ENCODE measurements around the gene VENTX.

- TF ChIP-seq CTCF (IDR thresholded peaks at IDR 0.05) = no peak
- TF ChIP-seq POLR2AphosphoS5 (IDR thresholded peaks at IDR 0.05; ENCODE audit: low read depth, low read length) = no peak
- no peak for TF ChIP-seq REST (IDR thresholded peaks at IDR 0.05; ENCODE audit: insufficient read depth in 1 of 2, low read depth in 2 of 2, low read length in 1 of 2)
Observed at GRCh38 chr10:133252223-133252552, 14.5 kb downstream of the VENTX start.

Data from Panc1 (cell line).